ENCODE measurements around the gene GUCA2B.

- no peak for TF ChIP-seq POLR2AphosphoS5 (IDR thresholded peaks at IDR 0.05; ENCODE audit: low read depth, low read length)
- no peak for TF ChIP-seq TAF1 (IDR thresholded peaks at IDR 0.05; ENCODE audit: borderline replicate concordance, insufficient read depth, low read length)
Measured at GRCh38 chr1:42181687-42182086, 28.5 kb downstream of the GUCA2B start.

Measured in PFSK-1 (cell line).